Panc1 (cell line): ENCODE results near the gene VPS36. TPM values are rescaled to one million over a fixed set of nuclear protein-coding genes. Genes with fewer than 3 reads are reported as not detected.
A peak's percentile ranks its signal among the peaks of the same experiment; 100 is the strongest.
"Not testable (repeated sequence)": the region's sequence is repeated elsewhere in the genome, so short reads cannot be mapped to it uniquely, and the experiment has no call there.

Experiments
- ATAC-seq: fragments of 200-7000 bp; cut with Tn5 transposase; 2 replicates; pipeline ENCODE4 v1.9.1; 2020; ENCODE audit warnings: mild to moderate bottlenecking, moderate library complexity
- BruUV-seq: library from RNA; stranded (reverse); fragments of 400-500 nt; replicated peaks from 2 replicates; lab custom pipeline; 2021; lab: Mats Ljungman, UMichigan
- CTCF ChIA-PET: fragments of 300-600 bp; sonication (Branson Sonifier 250); formaldehyde crosslinking; loops from one replicate; lab custom pipeline; 2022; ENCODE audit warnings: antibody characterized with exemption; lab: Charles Lee
- POLR2A ChIA-PET: fragments of 300-600 bp; sonication (Branson Sonifier 250); formaldehyde crosslinking; loops from one replicate; lab custom pipeline; 2022; ENCODE audit warnings: antibody characterized with exemption; lab: Charles Lee
- DNase-seq: peaks from one replicate; pipeline ENCODE4 v3.0.0-alpha.2; 2010; ENCODE audit warnings: low read depth, low spot score
- H3K27ac ChIP-seq: 2 replicates; pipeline ENCODE4 v1.5.1; 2011; ENCODE audit warnings: mild to moderate bottlenecking, low read length, inconsistent platforms
- H3K27me3 ChIP-seq: fragments of 200-500 bp; sonication (Bioruptor generic); 2 replicates; pipeline ENCODE4 v1.6.0; 2014; ENCODE audit warnings: low read length, inconsistent platforms; ENCODE audit not compliant: control insufficient read depth, insufficient read depth
- H3K36me3 ChIP-seq: fragments of 200-500 bp; sonication (Bioruptor generic); 2 replicates; pipeline ENCODE4 v1.5.1; 2014; ENCODE audit warnings: inconsistent platforms, mild to moderate bottlenecking, low read length, moderate library complexity; ENCODE audit not compliant: control insufficient read depth, insufficient read depth
- H3K4me1 ChIP-seq: 2 replicates; pipeline ENCODE4 v1.5.1; 2011; ENCODE audit warnings: inconsistent platforms, mild to moderate bottlenecking, low read length, moderate library complexity; ENCODE audit not compliant: control insufficient read depth, insufficient read depth
- H3K4me3 ChIP-seq, 2 experiments: 2 replicates each; pipeline ENCODE4 v1.5.1; 2011 to 2012; ENCODE audit warnings: low read depth in 2 of 2, low read length in 2 of 2, mild to moderate bottlenecking in 2 of 2, inconsistent platforms in 1 of 2, moderate library complexity in 1 of 2
- H3K9me3 ChIP-seq: fragments of 200-500 bp; sonication (Bioruptor generic); 2 replicates; pipeline ENCODE4 v1.5.1; 2014; ENCODE audit warnings: low read depth, mild to moderate bottlenecking, inconsistent platforms, low read length, moderate library complexity; ENCODE audit not compliant: control insufficient read depth, insufficient read depth
- CTCF ChIP-seq: fragments of 450-650 bp; IDR thresholded peaks from 2 replicates; pipeline ENCODE4 v1.5.1; 2017; ENCODE audit warnings: mild to moderate bottlenecking
- POLR2AphosphoS5 ChIP-seq: IDR thresholded peaks from 2 replicates; pipeline ENCODE4 v1.6.1; 2012; ENCODE audit warnings: mild to moderate bottlenecking, low read depth, low read length, moderate library complexity
- REST ChIP-seq, 2 experiments: IDR thresholded peaks; 2 replicates each; pipeline ENCODE4 v1.6.1; 2011 to 2012; ENCODE audit warnings: low read depth in 2 of 2, control low read depth in 1 of 2, low read length in 1 of 2, mild to moderate bottlenecking in 1 of 2, moderate library complexity in 1 of 2; ENCODE audit not compliant: insufficient read depth in 1 of 2
- SIN3A ChIP-seq: IDR thresholded peaks from 2 replicates; pipeline ENCODE4 v1.6.1; 2012; ENCODE audit warnings: low read depth, mild to moderate bottlenecking, low read length, moderate library complexity, borderline replicate concordance; ENCODE audit not compliant: insufficient read depth
- TCF7L2 ChIP-seq: IDR thresholded peaks from 2 replicates; pipeline ENCODE4 v1.6.1; 2011; ENCODE audit warnings: mild to moderate bottlenecking, low read depth, low read length, inconsistent platforms
- in situ Hi-C: cut with HindIII; loops from 2 replicates; pipeline ENCODE4 v1.10.0; 2016; ENCODE audit warnings: low sequenced_read_pairs, low pct_unique_long_range_greater_than_20kb
- intact Hi-C: fragments of 100-400 bp; cut with micrococcal nuclease; formaldehyde crosslinking; loops from one replicate; pipeline ENCODE4 v1.10.0; 2022; ENCODE audit not compliant: unreplicated experiment
- total RNA-seq: library from RNA; stranded (reverse); gene quantifications from one replicate; pipeline ENCODE4 v1.2.1, GENCODE V29; 2021; ENCODE audit not compliant: unreplicated experiment

Gene VPS36
- total RNA-seq, 1 experiment from 2014 or later: 32.1 TPM

GRCh38 chr13:52374389-52374788 lies 76.0 kb downstream of the VPS36 start:
- no peaks in the 10 kb centered on the region; the same call in 1 of the 2 replicates for H3K36me3 ChIP-seq
- no peak for DNase-seq
- TF ChIP-seq TCF7L2 (no peak), SIN3A (no peak), CTCF (no peak), REST (IDR thresholded peaks at IDR 0.05; ENCODE audit: insufficient read depth in 1 of 2, low read depth in 2 of 2, low read length in 1 of 2) (no peak)
- in situ Hi-C loops (no loop called here), intact Hi-C loops (no loop called here)
- H3K27ac ChIP-seq: no peak overlapping the region
- ChIA-PET POLR2A (no interaction called here), CTCF (no interaction called here)
- no peak overlapping the region for H3K4me3 ChIP-seq
- ATAC-seq: no peak
- no peaks in the 10 kb centered on the region for H3K27me3 ChIP-seq
- H3K9me3 ChIP-seq: no peaks in the 10 kb centered on the region
- H3K4me1 ChIP-seq: no peaks in the 10 kb centered on the region
- BruUV-seq: no TSS peak

DNA sequence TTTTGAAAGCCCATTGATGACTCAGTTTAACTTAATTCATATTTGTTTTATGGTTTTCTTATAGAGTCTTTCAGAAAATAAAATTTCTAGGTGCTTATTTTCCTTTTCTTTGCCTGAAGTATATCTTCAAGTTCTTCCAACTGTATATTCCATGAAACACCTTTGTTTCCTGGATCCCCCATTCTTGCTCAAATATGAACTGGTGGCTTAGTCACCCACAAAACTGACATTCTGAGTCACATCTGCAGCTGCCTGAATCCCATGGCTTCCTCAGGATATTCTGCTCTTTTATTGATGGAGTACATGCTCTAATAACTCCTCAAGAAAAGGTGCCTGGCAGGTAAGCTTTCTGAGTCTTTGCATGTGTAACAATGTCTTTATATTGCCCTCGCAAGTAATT lies 77.2 kb downstream of the VPS36 start:
- CTCF ChIA-PET, DNase-seq, ATAC-seq, BruUV-seq, POLR2A ChIA-PET, H3K27ac ChIP-seq, H3K27me3 ChIP-seq, H3K36me3 ChIP-seq, H3K9me3 ChIP-seq, H3K4me3 ChIP-seq, intact Hi-C loops, H3K4me1 ChIP-seq, in situ Hi-C loops: not testable (repeated sequence)

GRCh38 chr13:52371736-52372247 lies 78.6 kb downstream of the VPS36 start:
- peak; percentile 76 for ATAC-seq
- Histone ChIP-seq H3K27ac (no peak overlapping the region), H3K9me3 (no peaks in the 10 kb centered on the region), H3K36me3 (no peaks in the 10 kb centered on the region), H3K27me3 (no peaks in the 10 kb centered on the region), H3K4me1 (no peaks in the 10 kb centered on the region), H3K4me3 (no peak overlapping the region)
- TF ChIP-seq TCF7L2 (no peak), REST (IDR thresholded peaks at IDR 0.05; ENCODE audit: insufficient read depth in 1 of 2, low read depth in 2 of 2, low read length in 1 of 2) (no peak), CTCF (no peak), POLR2AphosphoS5 (no peak), SIN3A (no peak)
- BruUV-seq: no TSS peak
- CTCF ChIA-PET: no interaction called here
- DNase-seq: no peak
- POLR2A ChIA-PET: no interaction called here
- intact Hi-C loops: no loop called here
- in situ Hi-C loops: no loop called here
